B cell (primary cell): ENCODE data around the gene SYT3. TPM values are rescaled to one million over a fixed set of nuclear protein-coding genes. Genes with fewer than 3 reads are reported as not detected.
"Not testable (repeated sequence)": the region's sequence is repeated elsewhere in the genome, so short reads cannot be mapped to it uniquely, and the experiment has no call there.

Source experiments
- ATAC-seq: fragments of 200-7000 bp; cut with Tn5 transposase; one replicate; pipeline ENCODE4 v1.10.0; 2021; ENCODE audit warnings: low read depth, mild to moderate bottlenecking, moderate number of reproducible peaks, moderate library complexity
- CTCF ChIA-PET: fragments of 350-600 bp; sonication (Branson Sonifier 250); formaldehyde crosslinking; loops from one replicate; lab custom pipeline; 2021; ENCODE audit warnings: antibody characterized with exemption, inconsistent platforms; lab: Charles Lee
- POLR2A ChIA-PET: fragments of 350-600 bp; sonication (Branson Sonifier 250); formaldehyde crosslinking; loops from one replicate; lab custom pipeline; 2021; ENCODE audit warnings: antibody characterized with exemption; lab: Charles Lee
- DNase-seq: peaks from one replicate; pipeline ENCODE4 v3.0.0; 2013
- H2AFZ ChIP-seq: 2 replicates; pipeline ENCODE4 v1.6.1; 2012; ENCODE audit warnings: mild to moderate bottlenecking, low read depth, low read length; ENCODE audit not compliant: insufficient read depth, poor library complexity, severe bottlenecking
- H3K27ac ChIP-seq, 2 donors: 1 replicate in 1 of 2; 2 replicates in 1 of 2; pipeline ENCODE4 v1.5.1; 2012 to 2013; ENCODE audit warnings: low read length in 2 of 2, mild to moderate bottlenecking in 2 of 2, moderate library complexity in 1 of 2
- H3K27me3 ChIP-seq, 4 experiments: fragments of 200-600 bp in 1 of 4; sonication (generic) in 1 of 4; replicated peaks in 1 of 4; 1 replicate in 2 of 4; 2 replicates in 2 of 4; pipeline versions ENCODE4 v1.6.1 to v1.7.0; 2013 to 2016; ENCODE audit warnings: low read length in 3 of 4, mild to moderate bottlenecking in 2 of 4, mixed read lengths in 1 of 4, moderate library complexity in 1 of 4; ENCODE audit not compliant: insufficient read depth in 4 of 4, control insufficient read depth in 3 of 4; ENCODE audit errors: control extremely low read depth in 1 of 4
- H3K36me3 ChIP-seq, 2 experiments: replicated peaks in 1 of 2; 1 replicate in 1 of 2; 2 replicates in 1 of 2; pipeline versions ENCODE4 v1.6.1 to v1.7.1; 2013; ENCODE audit warnings: low read length in 1 of 2; ENCODE audit not compliant: insufficient read depth in 2 of 2, control insufficient read depth in 1 of 2; ENCODE audit errors: control extremely low read depth in 1 of 2, extremely low read depth in 1 of 2
- H3K4me1 ChIP-seq, 2 donors: fragments of 200-600 bp in 1 of 2; sonication (generic) in 1 of 2; 1 replicate in 1 of 2; 2 replicates in 1 of 2; pipeline versions ENCODE4 v1.5.1 to v1.6.1; 2013 to 2017; ENCODE audit warnings: low read length in 2 of 2; ENCODE audit not compliant: control insufficient read depth in 2 of 2, insufficient read depth in 2 of 2
- H3K4me2 ChIP-seq: replicated peaks from 2 replicates; pipeline ENCODE3; 2012; ENCODE audit warnings: mild to moderate bottlenecking, low read depth, low read length; ENCODE audit not compliant: poor library complexity, severe bottlenecking
- H3K4me3 ChIP-seq, 5 experiments: fragments of 200-600 bp in 1 of 5; sonication (generic) in 1 of 5; 1 replicate in 3 of 5; 2 replicates in 2 of 5; pipeline versions ENCODE4 v1.5.1 to v1.7.0; 2011 to 2016; ENCODE audit warnings: low read length in 4 of 5, mild to moderate bottlenecking in 4 of 5, low read depth in 2 of 5, control low read depth in 1 of 5, moderate library complexity in 1 of 5; ENCODE audit not compliant: insufficient read depth in 1 of 5; ENCODE audit errors: control extremely low read depth in 1 of 5, extremely low read depth in 1 of 5
- H3K79me2 ChIP-seq: fragments of 200-600 bp; sonication (generic); one replicate; pipeline ENCODE4 v1.6.0; 2016; ENCODE audit warnings: low read length; ENCODE audit not compliant: control insufficient read depth, insufficient read depth
- H3K9ac ChIP-seq: fragments of 200-600 bp; sonication (generic); 2 replicates; pipeline ENCODE4 v1.6.1; 2017; ENCODE audit warnings: mild to moderate bottlenecking, low read length, moderate library complexity
- H3K9me3 ChIP-seq, 3 donors: one replicate each; pipeline versions ENCODE4 v1.6.1 to v1.7.1; 2013; ENCODE audit warnings: low read length in 2 of 3; ENCODE audit not compliant: control insufficient read depth in 2 of 3, insufficient read depth in 1 of 3; ENCODE audit errors: control extremely low read depth in 1 of 3
- H4K20me1 ChIP-seq: 2 replicates; pipeline ENCODE4 v1.6.0; 2012; ENCODE audit warnings: mild to moderate bottlenecking, low read length; ENCODE audit not compliant: insufficient read depth, control insufficient read depth, poor library complexity, severe bottlenecking
- H3K27ac Mint-ChIP-seq: one replicate; pipeline ENCODE4 v1.8.0; 2021; ENCODE audit warnings: mixed read lengths
- H3K27me3 Mint-ChIP-seq: one replicate; pipeline ENCODE4 v1.8.0; 2021; ENCODE audit warnings: mixed read lengths
- H3K4me1 Mint-ChIP-seq: one replicate; pipeline ENCODE4 v1.8.0; 2021; ENCODE audit warnings: mixed read lengths
- H3K4me3 Mint-ChIP-seq: one replicate; pipeline ENCODE4 v1.8.0; 2021; ENCODE audit warnings: mixed read lengths
- H3K9me3 Mint-ChIP-seq: one replicate; pipeline ENCODE4 v1.8.0; 2022; ENCODE audit warnings: mixed read lengths; ENCODE audit not compliant: insufficient read depth
- WGBS: methylation state at CpG from one replicate; pipeline ENCODE4 v1.1.5; 2013; ENCODE audit warnings: missing lambda C conversion rate; ENCODE audit not compliant: insufficient coverage; 5-methylcytosine and 5-hydroxymethylcytosine counted together
- intact Hi-C: fragments of 100-400 bp; cut with micrococcal nuclease; formaldehyde crosslinking; loops from one replicate; pipeline ENCODE4 v1.10.0; 2022
- polyA plus RNA-seq: library from polyadenylated mRNA; depleted of rRNA; stranded (reverse); fragments of >200 nt; gene quantifications from 2 replicates; pipeline ENCODE4 v1.2.3, GENCODE V29; 2012
- total RNA-seq, 2 donors: library from RNA; stranded (reverse); fragments of 120-200 nt in 1 of 2; gene quantifications; 1 replicate in 1 of 2; 2 replicates in 1 of 2; pipeline versions ENCODE4 v1.2.3 to v1.2.4, GENCODE V29; 2013 to 2022

Gene SYT3
- total and polyA plus RNA-seq, 2 donors (not counting 1 experiment from before 2014, with no cell fraction given), result 0.09 to 0.17 TPM

- H3K27ac ChIP-seq, H2AFZ ChIP-seq, H3K4me1 ChIP-seq, H3K9ac ChIP-seq, ATAC-seq, H3K79me2 ChIP-seq, H3K27me3 Mint-ChIP-seq, H3K4me3 ChIP-seq, POLR2A ChIA-PET, H3K9me3 Mint-ChIP-seq, H3K27ac Mint-ChIP-seq, H3K4me2 ChIP-seq, H3K4me3 Mint-ChIP-seq, H3K36me3 ChIP-seq, H3K9me3 ChIP-seq, H3K4me1 Mint-ChIP-seq, H4K20me1 ChIP-seq, intact Hi-C loops, DNase-seq, H3K27me3 ChIP-seq, CTCF ChIA-PET: not testable (repeated sequence)
- WGBS, result 96% methylated on average over 3 of the region's 5 CpGs
These were observed 20.5 kb downstream of the SYT3 start for GRCh38 chr19:50619184-50619583.

GRCh38 chr19:50618379-50618778 is 21.3 kb downstream of the SYT3 start:
- H2AFZ ChIP-seq, H3K27me3 ChIP-seq, H3K79me2 ChIP-seq, intact Hi-C loops, H3K36me3 ChIP-seq, H3K9me3 Mint-ChIP-seq, H3K4me3 ChIP-seq, DNase-seq, H3K4me1 ChIP-seq, H3K27me3 Mint-ChIP-seq, CTCF ChIA-PET, H3K4me3 Mint-ChIP-seq, H4K20me1 ChIP-seq, H3K27ac ChIP-seq, POLR2A ChIA-PET, H3K27ac Mint-ChIP-seq, H3K9ac ChIP-seq, ATAC-seq, H3K4me2 ChIP-seq, H3K9me3 ChIP-seq, H3K4me1 Mint-ChIP-seq: not testable (repeated sequence)
- 97% methylated on average over 4 of the region's 5 CpGs for WGBS

GRCh38 chr19:50612504-50613404 is 26.9 kb downstream of the SYT3 start:
- not testable (repeated sequence) for H3K27ac Mint-ChIP-seq, ATAC-seq

More at GRCh38 chr19:50612504-50613404, 26.9 kb downstream of the SYT3 start:
- CTCF ChIA-PET, result interaction anchor here (0.7 kb wide), 1 partner anchor 77 kb away, joined by 3 read pairs; no protein-coding TSS in a partner anchor
- DNase-seq, H3K27ac ChIP-seq, H3K4me3 ChIP-seq, H3K4me3 Mint-ChIP-seq, H3K36me3 ChIP-seq, H3K4me1 Mint-ChIP-seq, H3K4me1 ChIP-seq, H3K4me2 ChIP-seq, intact Hi-C loops, H4K20me1 ChIP-seq, H3K9ac ChIP-seq, H3K9me3 Mint-ChIP-seq, H3K27me3 ChIP-seq, H2AFZ ChIP-seq, POLR2A ChIA-PET, H3K79me2 ChIP-seq: not testable (repeated sequence)
- 79% methylated on average over 5 of the region's 11 CpGs for WGBS
- peaks cover 0 to 12% (median 2%) of the 10 kb centered on the region in 3 donors for H3K9me3 ChIP-seq
- peaks cover 13% of the 10 kb centered on the region for H3K27me3 Mint-ChIP-seq
